Brain pericyte (primary cell): ENCODE measurements around the gene KCNMA1.
"Not testable (repeated sequence)": the region's sequence is repeated elsewhere in the genome, so short reads cannot be mapped to it uniquely, and the experiment has no call there.

Source experiments
- DNase-seq: peaks from one replicate; pipeline ENCODE4 v3.0.0-alpha.2; 2012; ENCODE audit warnings: low read depth, low spot score

Gene KCNMA1

GRCh38 chr10:77583527-77583926 lies 54.1 kb downstream of the KCNMA1 start:
- no peak for DNase-seq

GRCh38 chr10:77582710-77583115 lies 54.9 kb downstream of the KCNMA1 start:
- no peak for DNase-seq

- DNase-seq: no peak
Observed at GRCh38 chr10:77581738-77582137, 55.9 kb downstream of the KCNMA1 start.

GRCh38 chr10:77580482-77580881 lies 57.1 kb downstream of the KCNMA1 start:
- no peak for DNase-seq

- DNase-seq: no peak
Observed at GRCh38 chr10:77578583-77579227, 58.9 kb downstream of the KCNMA1 start.

- DNase-seq: no peak
Observed at GRCh38 chr10:77577666-77578229, 59.9 kb downstream of the KCNMA1 start.

- DNase-seq: no peak
Observed at GRCh38 chr10:77576444-77577032, 61.1 kb downstream of the KCNMA1 start.

- no peak for DNase-seq
Observed at GRCh38 chr10:77576007-77576367, 61.6 kb downstream of the KCNMA1 start.

- DNase-seq: no peak
Observed at GRCh38 chr10:77575271-77576006, 62.2 kb downstream of the KCNMA1 start.

- no peak for DNase-seq
Observed at GRCh38 chr10:77574438-77574837, 63.2 kb downstream of the KCNMA1 start.

GRCh38 chr10:77572520-77572919 lies 65.1 kb downstream of the KCNMA1 start:
- DNase-seq: not testable (repeated sequence)

- DNase-seq: no peak
Observed at GRCh38 chr10:77571490-77571889, 66.1 kb downstream of the KCNMA1 start.

- DNase-seq: no peak
Observed at GRCh38 chr10:77566914-77567566, 70.6 kb downstream of the KCNMA1 start.

GRCh38 chr10:77566236-77566635 lies 71.4 kb downstream of the KCNMA1 start:
- DNase-seq: no peak

GRCh38 chr10:77565590-77566023 lies 72.0 kb downstream of the KCNMA1 start:
- no peak for DNase-seq

GRCh38 chr10:77564731-77565589 lies 72.6 kb downstream of the KCNMA1 start:
- DNase-seq: no peak

GRCh38 chr10:77563638-77564270 lies 73.9 kb downstream of the KCNMA1 start:
- no peak for DNase-seq

GRCh38 chr10:77562742-77563141 lies 74.9 kb downstream of the KCNMA1 start:
- no peak for DNase-seq

- DNase-seq: no peak
Observed at GRCh38 chr10:77561991-77562390, 75.6 kb downstream of the KCNMA1 start.

GRCh38 chr10:77560471-77560870 lies 77.1 kb downstream of the KCNMA1 start:
- DNase-seq: no peak

- no peak for DNase-seq
Observed at GRCh38 chr10:77560052-77560451, 77.6 kb downstream of the KCNMA1 start.
